Frontal cortex (tissue), 4 donors: ENCODE results near the gene UROC1. TPM values are rescaled to one million over a fixed set of nuclear protein-coding genes. Genes with fewer than 3 reads are reported as not detected.

Experiments
- DNase-seq, 2 donors: peaks; one replicate each; pipeline ENCODE4 v3.0.0; 2012; ENCODE audit warnings: low spot score in 2 of 2
- FAIRE-seq: peaks from 2 replicates; lab custom pipeline; 2012; peaks lifted over from hg19 to GRCh38; lab: Jason Lieb, UNC
- small RNA-seq: library from RNA; depleted of rRNA; stranded (forward); fragments of <200 nt; gene quantifications from one replicate; pipeline ENCODE3, GENCODE V24; 2014
- total RNA-seq: library from RNA; depleted of rRNA; stranded (reverse); fragments of >200 nt; gene quantifications from one replicate; pipeline ENCODE4 v1.2.3, GENCODE V29; 2014
- donor health status: control.
- donor health status: control.
- donor health status: control.

The UROC1 gene
- total RNA-seq, 1 donor from 2014 or later = not detected

GRCh38 chr3:126434931-126435411 lies 82.6 kb downstream of the UROC1 start:
- no peak for DNase-seq
- FAIRE-seq = no peak

GRCh38 chr3:126434264-126434590 lies 83.3 kb downstream of the UROC1 start:
- DNase-seq = no peak
- no peak for FAIRE-seq

DNA sequence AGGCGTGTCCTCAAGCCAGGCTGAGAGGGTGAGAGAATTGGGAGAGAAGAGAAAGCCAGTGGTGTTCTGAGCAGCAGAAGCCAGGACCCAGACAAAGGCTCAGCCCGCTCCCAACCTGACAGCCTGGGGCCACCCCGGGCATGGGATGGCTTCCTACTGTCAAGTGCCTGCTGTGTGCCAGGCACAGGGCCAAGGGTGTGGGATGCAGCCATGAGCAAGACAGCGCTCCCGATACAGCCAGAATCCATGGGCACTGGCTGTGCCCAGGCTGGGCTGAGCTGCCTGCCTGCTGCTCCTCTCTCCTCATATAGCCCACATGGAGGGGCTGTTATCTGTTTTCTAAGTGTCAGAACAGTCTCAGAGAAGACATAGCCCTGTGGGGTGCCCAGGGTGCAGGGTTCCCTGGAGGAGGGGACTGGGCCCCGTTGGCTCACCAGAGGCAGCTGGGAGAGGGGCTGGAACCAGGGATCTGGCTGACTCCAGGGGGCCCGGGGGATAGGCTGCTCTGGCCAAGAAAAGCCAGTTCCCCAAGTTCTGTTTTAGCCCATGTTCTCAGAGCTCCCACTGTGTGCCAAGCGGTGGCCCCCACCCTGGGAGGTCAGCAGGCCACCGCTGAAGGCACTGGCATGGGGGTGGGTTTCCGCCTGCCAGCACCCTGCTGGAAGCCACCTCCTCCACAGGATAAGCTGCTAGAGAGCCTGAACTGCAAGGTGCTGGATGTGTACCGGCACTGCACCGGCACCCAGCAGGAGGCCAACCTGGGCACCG lies 83.9 kb downstream of the UROC1 start:
- no peak for DNase-seq
- no peak for FAIRE-seq

GRCh38 chr3:126433105-126433430 lies 84.5 kb downstream of the UROC1 start:
- FAIRE-seq = no peak

GRCh38 chr3:126432361-126433104 lies 85.0 kb downstream of the UROC1 start:
- no peak for DNase-seq
- FAIRE-seq = no peak

More at GRCh38 chr3:126433105-126433430, 84.5 kb downstream of the UROC1 start:
- no peak for DNase-seq

Small RNA genes within 50 kb of the gene (small RNA-seq; reads per million reads assigned to genes)
- gene RNA5SP138 = not detected

Other genes starting within 250 kb of the UROC1 start
- 2.0 TPM for gene KLF15, start 160.4 kb downstream of the UROC1 start, total RNA-seq
- gene CFAP100, start 122.9 kb downstream of the UROC1 start, total RNA-seq = 3.7 TPM
- 36.3 TPM for gene ZXDC, start 41.9 kb downstream of the UROC1 start, total RNA-seq
- gene CHST13, start 6.4 kb upstream of the UROC1 start, total RNA-seq = under 0.01 TPM
- not detected for gene C3orf22, start 41.2 kb upstream of the UROC1 start, total RNA-seq
- 19.2 TPM for gene TXNRD3, start 137.4 kb upstream of the UROC1 start, total RNA-seq
- gene CHCHD6, start 186.5 kb upstream of the UROC1 start, total RNA-seq = 33.8 TPM